HG03159 (cell line): ENCODE results near the gene GUCY1A2.

Experiments used
- ATAC-seq: cut with Tn5 transposase; IDR thresholded peaks from one replicate; pipeline ENCODE4 v1.9.1; 2021; ENCODE audit warnings: mild to moderate bottlenecking, moderate library complexity; ENCODE audit not compliant: unreplicated experiment

Gene GUCY1A2

DNA sequence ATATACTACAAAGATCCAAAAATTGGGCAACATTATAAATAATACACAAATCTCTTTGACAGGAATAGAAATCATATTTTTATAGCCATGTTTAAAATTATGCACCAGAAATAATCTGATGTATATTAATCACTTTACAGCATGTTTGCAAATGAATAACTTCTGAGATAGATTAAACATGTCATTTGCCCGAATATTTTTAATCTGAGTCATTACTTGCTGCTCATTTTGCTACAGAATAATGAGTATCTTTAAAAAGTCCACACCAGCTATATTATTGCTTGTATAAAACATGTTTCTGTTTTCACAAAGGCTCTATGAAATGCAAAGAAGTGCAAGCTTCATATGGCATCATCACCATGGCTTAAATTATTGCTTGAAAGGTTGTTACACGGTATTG is 336.8 kb downstream of the GUCY1A2 start:
- no peak for ATAC-seq

DNA sequence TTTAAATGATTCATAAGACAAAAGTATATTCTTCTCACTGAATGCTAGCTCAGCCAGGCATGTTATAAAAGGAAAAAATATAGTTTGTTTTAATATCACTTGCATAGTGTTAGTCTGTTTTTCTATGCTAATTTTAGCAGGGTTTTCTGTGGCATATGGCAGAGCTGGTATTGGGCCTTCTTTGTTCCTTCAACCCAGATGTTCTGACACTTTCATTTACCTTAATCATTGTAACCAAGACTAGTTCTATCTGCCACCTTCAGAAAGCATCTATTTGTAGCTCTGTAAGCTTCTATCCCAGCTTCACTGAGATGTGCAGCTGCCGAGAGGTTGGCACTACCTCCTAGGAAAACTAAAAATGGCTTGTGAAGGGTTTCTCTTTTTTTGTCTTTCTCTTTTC is 338.7 kb downstream of the GUCY1A2 start:
- no peak for ATAC-seq

DNA sequence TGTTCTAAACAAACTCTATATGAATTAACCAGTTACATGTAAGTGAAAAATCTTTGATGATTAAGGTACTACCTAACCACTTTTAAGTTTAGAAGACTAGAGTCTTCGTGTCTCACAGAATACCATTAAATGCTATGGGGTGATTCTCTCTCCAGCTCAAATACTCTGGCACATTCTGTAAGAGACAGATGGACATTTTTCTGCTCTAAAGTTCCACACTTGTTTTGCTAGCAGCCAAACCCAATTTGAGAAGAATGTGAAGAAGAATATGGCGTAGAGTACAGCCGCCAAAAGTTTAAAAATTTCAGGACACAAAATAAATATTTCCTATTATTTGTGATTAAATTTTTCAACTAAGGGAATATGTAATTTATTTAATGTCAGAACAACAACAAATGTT is 339.1 kb downstream of the GUCY1A2 start:
- no peak for ATAC-seq

DNA sequence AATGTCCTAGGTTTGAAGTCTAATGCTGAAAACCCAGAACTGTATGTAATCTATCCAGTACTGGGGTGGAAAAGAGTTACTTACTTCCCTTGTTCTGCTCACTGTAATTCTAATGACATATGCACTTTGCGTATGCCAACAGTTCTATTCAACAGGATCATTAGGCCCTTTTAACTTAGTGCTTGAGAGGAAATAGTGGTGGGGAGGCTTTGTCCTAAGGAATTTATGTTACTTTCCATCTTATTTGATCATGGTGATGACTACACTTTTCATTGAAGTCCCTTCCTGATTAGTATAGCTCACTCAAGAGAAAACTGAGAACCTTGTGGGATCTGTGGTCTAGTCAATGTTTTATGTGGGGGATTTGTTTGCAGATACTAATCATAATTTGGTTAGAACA is 348.2 kb downstream of the GUCY1A2 start:
- ATAC-seq, result no peak

DNA sequence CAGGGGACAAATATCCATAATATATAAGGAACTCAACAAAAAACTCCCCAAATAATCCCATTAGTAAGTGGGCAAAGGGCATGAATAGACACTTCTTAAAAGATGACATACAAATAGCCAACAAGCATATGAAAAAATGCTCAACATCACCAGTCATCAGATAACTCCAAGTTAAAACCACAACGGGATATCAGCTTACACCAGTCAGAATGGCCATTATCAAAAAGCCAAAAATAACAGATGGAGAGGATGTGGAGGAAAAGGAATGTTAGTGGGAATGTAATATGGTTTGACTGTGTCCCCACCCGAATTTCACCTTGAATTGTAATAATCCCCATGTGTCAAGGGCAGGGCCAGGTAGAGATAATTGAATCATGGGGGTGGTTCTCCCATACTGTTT is 350.1 kb downstream of the GUCY1A2 start:
- ATAC-seq, result no peak

DNA sequence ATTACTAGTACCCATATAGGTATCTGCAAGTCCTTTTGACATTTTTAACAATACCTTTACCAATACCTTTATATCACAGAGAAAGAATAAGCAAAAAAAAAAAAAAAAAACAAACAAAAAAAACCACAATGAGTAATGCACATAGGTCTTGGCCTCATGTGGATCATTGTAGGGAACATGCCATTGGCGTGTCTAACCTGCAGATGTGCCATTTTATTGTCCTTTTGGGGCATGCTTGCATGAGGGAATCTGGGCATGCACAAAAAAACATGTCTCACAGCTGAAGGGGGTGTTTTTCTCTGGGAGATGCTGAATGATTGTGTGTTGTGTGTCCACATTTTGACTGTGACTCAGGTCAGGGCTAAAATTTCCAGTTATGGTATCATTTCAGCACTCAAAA is 361.6 kb downstream of the GUCY1A2 start:
- ATAC-seq, result no peak

DNA sequence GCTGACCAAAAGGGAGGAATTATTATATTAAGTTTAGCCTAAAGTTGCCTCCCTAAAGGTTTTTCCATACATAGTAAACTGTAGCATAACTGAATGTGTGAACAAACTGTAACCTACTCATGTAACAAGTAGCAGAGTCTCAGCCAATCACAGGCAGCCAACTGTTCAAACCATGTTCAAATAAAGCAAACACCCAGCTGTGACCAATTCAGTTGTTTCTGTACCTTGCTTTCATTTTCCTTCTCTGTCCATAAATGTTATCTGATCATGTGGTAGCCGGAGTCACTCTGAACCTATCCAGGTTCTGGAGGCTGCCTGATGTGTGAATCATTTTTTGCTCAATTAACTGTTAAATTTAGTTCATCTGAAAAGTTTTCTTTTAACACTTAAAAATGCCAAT is 373.5 kb downstream of the GUCY1A2 start:
- no peak for ATAC-seq

DNA sequence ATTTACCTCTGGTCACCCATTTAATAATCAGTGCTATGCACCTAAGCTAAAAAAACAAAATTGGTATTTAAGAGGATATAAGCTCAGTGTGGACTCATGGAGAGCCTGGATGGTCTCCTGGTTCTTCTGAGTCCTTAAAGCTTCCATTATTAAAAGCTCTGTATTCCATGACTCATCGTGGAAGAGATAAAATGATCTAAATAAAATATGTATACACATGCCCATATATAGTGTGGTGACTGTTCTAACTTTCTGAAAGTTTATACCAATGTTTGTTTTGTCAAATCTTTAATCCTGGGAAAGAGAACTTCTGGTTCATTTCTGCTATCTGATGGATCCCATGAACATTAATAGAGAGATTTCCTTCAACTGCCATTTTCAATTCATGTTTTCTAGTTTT is 375.9 kb downstream of the GUCY1A2 start:
- no peak for ATAC-seq

DNA sequence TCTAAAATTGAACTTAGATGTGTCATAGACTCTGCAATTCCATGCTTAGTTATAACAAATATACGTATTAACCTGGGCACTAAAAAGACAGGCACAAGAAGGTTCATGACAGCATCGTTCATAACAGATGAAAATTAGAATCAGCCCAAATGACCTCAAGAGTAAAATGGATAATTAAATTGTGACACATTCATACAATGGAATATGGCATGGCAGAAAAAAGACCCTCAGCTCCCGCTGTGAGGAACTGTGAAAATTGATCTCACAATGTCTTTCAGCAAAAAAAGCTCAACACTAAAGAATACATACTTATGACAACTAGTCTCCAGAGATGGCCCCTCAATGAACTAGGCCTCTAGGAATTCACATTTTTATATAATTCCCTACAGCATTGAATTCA is 386.0 kb downstream of the GUCY1A2 start:
- no peak for ATAC-seq

DNA sequence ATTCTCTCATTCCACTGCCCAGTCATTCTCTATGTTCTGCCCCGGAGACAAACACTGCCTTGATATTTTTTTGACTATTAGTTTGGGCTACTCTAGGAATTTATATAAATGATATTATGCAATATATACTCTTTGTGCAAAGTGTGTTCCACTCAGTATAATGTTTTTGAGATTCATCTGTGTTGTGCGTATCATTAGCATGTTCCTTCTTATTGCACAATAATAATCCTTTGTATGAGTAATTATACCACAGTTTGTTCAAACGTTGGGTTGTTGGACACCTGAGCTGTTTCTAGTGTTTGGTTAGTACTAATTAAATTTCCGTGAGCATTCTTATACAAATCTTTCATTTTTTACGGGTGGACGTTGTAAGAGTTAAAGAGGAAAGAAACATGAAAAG is 390.6 kb downstream of the GUCY1A2 start:
- ATAC-seq, result no peak

DNA sequence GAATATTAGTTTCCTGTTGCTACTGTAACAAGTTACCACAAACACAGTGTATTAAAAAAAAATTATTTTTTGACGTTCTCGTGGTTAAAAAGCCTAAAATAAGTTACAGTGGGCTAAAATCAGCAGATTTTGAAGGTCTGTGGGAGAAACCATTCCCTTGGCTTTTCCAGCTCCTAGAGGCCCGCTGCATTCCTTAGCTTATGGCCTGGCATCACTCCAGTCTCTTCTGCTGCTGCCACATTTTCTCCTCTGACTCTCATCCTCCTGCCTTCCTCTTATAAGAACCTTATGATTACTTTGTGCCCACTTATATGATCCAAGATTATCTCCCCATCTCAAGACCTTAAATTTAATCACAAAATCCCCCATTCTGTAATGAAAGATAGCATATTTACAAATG is 392.7 kb downstream of the GUCY1A2 start:
- no peak for ATAC-seq

DNA sequence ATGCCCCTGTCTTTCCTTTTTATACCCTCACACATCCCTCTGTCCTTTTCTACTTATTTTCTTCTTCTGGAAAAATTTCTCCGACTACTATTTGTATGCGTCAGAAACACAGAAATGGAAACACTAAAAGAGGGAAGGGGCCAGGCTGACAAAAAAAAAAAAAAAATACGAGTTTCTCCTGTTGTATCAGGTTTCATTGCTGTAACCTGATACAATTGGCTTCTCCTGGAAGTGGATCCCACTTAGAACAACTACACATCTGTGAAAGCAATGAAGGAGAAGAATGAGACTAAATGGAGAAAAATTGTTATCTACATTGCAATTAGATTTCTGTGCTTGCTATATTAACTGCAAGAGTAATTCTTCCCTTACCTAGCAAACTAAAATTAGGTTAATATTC is 393.9 kb downstream of the GUCY1A2 start:
- no peak for ATAC-seq
